ENCODE results near the gene DIP2B.

- TF ChIP-seq POLR2AphosphoS5 (IDR thresholded peaks at IDR 0.05): no peak
- TF ChIP-seq CTCF (IDR thresholded peaks at IDR 0.05): no peak
Measured at GRCh38 chr12:50556273-50556672, 51.5 kb downstream of the DIP2B start.
